NCI-H446 (cell line): Measurements from ENCODE around the gene CSTB.

ENCODE experiments used
- DNase-seq, 2 experiments: peaks; one replicate each; lab custom pipeline; 2025; lab: John Stamatoyannopoulos, UW

CSTB gene

GRCh38 chr21:43767498-43767983, 8.6 kb downstream of the CSTB start:
- no peak for DNase-seq

GRCh38 chr21:43766734-43767497, 9.2 kb downstream of the CSTB start:
- DNase-seq, result no peak

- no peak for DNase-seq
Observed at GRCh38 chr21:43764576-43765495, 11.3 kb downstream of the CSTB start.

- DNase-seq, result no peak
Observed at GRCh38 chr21:43763901-43764523, 12.1 kb downstream of the CSTB start.

- no peak for DNase-seq
Observed at GRCh38 chr21:43762303-43763128, 13.6 kb downstream of the CSTB start.

GRCh38 chr21:43761886-43762285, 14.2 kb downstream of the CSTB start:
- no peak for DNase-seq

- no peak for DNase-seq
Observed at GRCh38 chr21:43760391-43760958, 15.6 kb downstream of the CSTB start.

GRCh38 chr21:43759651-43760050, 16.5 kb downstream of the CSTB start:
- no peak for DNase-seq

GRCh38 chr21:43758811-43759210, 17.3 kb downstream of the CSTB start:
- no peak for DNase-seq

- DNase-seq, result no peak
Observed at GRCh38 chr21:43758111-43758641, 17.9 kb downstream of the CSTB start.

GRCh38 chr21:43757601-43758000, 18.5 kb downstream of the CSTB start:
- DNase-seq, result no peak

- DNase-seq, result no peak
Observed at GRCh38 chr21:43755820-43756594, 20.1 kb downstream of the CSTB start.

- DNase-seq, result no peak
Observed at GRCh38 chr21:43754948-43755781, 20.9 kb downstream of the CSTB start.

GRCh38 chr21:43753439-43753799, 22.7 kb downstream of the CSTB start:
- no peak for DNase-seq

GRCh38 chr21:43752758-43753438, 23.2 kb downstream of the CSTB start:
- no peak for DNase-seq

- no peak for DNase-seq
Observed at GRCh38 chr21:43751955-43752591, 24.0 kb downstream of the CSTB start.

GRCh38 chr21:43750339-43751033, 25.6 kb downstream of the CSTB start:
- DNase-seq, result no peak
